ENCODE data around the gene RGS5. TPM values are rescaled to one million over a fixed set of nuclear protein-coding genes. Genes with fewer than 3 reads are reported as not detected.

RGS5 gene
- total RNA-seq, 4 donors from 2014 or later: 37.1 to 197 (median 120) TPM

DNA sequence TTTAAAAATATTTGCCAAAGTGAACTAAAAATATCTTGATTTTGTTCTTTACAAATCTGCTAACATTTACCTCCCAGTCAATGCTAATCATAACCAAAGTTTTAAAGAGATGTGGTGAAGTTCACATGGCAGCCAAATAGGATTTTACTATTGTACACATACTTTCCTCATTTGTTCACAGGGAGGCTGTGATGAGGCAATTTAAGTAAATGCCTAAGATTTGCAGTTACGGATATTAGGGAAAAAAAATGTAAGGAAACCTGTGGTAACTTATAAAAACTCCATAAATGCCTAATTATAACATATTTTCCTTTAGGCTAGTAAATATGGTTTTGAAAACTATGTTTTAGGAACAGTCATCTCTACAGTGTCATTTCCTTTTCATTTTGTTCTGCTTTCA, 32.4 kb downstream of the RGS5 start:
- no peak for DNase-seq
- Histone ChIP-seq H3K27ac (no peak overlapping the region), H3K4me1 (no peaks in the 10 kb centered on the region), H3K9me3 (no peaks in the 10 kb centered on the region), H3K4me3 (no peak overlapping the region), H3K27me3 (no peaks in the 10 kb centered on the region), H3K36me3 (no peaks in the 10 kb centered on the region)
- TF ChIP-seq POLR2A (IDR thresholded peaks at IDR 0.05): no peak
- TF ChIP-seq, protein P1, sequence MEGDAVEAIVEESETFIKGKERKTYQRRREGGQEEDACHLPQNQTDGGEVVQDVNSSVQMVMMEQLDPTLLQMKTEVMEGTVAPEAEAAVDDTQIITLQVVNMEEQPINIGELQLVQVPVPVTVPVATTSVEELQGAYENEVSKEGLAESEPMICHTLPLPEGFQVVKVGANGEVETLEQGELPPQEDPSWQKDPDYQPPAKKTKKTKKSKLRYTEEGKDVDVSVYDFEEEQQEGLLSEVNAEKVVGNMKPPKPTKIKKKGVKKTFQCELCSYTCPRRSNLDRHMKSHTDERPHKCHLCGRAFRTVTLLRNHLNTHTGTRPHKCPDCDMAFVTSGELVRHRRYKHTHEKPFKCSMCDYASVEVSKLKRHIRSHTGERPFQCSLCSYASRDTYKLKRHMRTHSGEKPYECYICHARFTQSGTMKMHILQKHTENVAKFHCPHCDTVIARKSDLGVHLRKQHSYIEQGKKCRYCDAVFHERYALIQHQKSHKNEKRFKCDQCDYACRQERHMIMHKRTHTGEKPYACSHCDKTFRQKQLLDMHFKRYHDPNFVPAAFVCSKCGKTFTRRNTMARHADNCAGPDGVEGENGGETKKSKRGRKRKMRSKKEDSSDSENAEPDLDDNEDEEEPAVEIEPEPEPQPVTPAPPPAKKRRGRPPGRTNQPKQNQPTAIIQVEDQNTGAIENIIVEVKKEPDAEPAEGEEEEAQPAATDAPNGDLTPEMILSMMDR (IDR thresholded peaks at IDR 0.05): no peak
- intact Hi-C loops (cut with DNase I; ENCODE audit: low total_unique reads): no loop called here

DNA sequence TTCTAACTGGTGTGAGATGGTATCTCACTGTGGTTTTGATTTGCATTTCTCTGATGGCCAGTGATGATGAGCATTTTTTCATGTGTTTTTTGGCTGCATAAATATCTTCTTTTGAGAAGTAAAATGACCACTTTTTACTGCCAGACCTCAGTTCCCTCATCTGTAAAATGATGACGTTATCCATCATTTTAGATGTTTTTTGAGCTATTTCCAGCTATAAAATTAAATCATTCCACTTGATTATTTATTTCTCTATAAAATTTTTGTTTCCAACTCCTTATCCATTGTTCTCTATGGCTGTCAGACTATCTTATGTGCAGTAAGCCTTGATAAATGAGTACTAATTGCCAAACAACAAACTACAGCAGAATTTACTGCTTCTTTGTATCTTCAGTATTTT, 33.2 kb downstream of the RGS5 start:
- TF ChIP-seq, protein P1 (IDR thresholded peaks at IDR 0.05): no peak
- no peak for TF ChIP-seq POLR2A (IDR thresholded peaks at IDR 0.05)
- Histone ChIP-seq H3K4me1 (peaks cover 0 to 2% of the 10 kb centered on the region in 2 donors), H3K4me3 (no peak overlapping the region), H3K36me3 (no peaks in the 10 kb centered on the region), H3K9me3 (no peaks in the 10 kb centered on the region), H3K27me3 (no peaks in the 10 kb centered on the region), H3K27ac (no peak overlapping the region)
- no peak for DNase-seq
- intact Hi-C loops (cut with DNase I; ENCODE audit: low total_unique reads): no loop called here

DNA sequence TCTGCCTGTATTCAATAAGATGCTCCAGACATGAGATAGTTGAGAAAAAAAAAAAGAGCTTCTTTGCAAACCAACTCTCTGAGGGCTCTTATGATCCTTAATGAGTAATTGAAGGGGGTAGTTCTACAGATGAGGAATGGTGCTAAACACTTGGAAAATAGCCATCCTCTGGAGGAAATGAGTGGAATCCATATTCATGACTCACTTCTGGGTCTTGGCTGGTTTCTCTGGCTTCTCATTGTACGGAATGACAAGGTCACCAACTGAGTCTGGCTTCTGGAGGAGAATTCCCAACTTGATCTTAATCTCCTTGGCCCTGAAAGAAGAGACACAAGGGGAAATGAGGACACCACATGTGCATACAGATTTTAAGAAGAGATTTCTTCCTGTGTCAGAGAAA, 34.7 kb downstream of the RGS5 start:
- Histone ChIP-seq H3K36me3 (no peaks in the 10 kb centered on the region), H3K4me3 (no peak overlapping the region), H3K27me3 (no peaks in the 10 kb centered on the region), H3K9me3 (no peaks in the 10 kb centered on the region), H3K27ac (peak overlapping the region in 1 of 2 donors; percentile 45), H3K4me1 (peaks cover 0 to 10% of the 10 kb centered on the region in 2 donors)
- TF ChIP-seq, protein P1 (IDR thresholded peaks at IDR 0.05): no peak
- no peak for TF ChIP-seq POLR2A (IDR thresholded peaks at IDR 0.05)
- intact Hi-C loops (cut with DNase I; ENCODE audit: low total_unique reads): no loop called here
- no peak for DNase-seq

DNA sequence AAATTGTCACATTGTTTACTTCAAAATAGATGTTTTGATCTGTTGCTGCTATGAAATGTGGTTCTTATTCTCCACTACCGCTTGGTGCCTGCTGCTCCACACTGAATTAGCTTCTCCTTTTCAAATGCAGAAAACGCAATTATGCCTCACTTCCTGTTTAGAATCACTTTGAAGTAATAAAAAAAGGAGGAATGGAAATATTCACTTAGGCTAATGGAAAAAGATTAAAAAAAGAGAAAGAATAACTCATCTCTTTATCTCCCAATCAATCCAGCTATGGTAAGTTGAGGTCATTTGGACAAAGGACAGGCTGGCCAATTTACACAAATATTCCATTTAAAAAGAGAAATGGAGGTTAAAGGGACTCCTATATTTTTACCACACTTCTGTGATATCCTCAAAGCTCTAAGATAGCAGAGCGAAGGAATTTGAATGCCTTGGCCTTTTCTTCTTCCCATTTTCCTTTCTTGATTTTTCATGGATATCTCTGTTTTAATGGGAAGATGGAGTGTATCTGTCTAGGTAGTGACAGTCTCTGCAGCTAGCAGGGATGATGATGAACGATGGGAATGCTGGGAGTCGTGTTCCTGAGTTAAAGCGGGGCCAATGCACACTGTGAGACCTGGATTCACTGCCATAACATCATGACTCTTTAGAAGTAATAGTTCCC, 35.7 kb downstream of the RGS5 start:
- no peak for TF ChIP-seq POLR2A (IDR thresholded peaks at IDR 0.05)
- TF ChIP-seq, protein P1 (IDR thresholded peaks at IDR 0.05): no peak
- peak overlapping the region; percentile 7 to 45 for H3K27ac ChIP-seq
- intact Hi-C loops (cut with DNase I; ENCODE audit: low total_unique reads): no loop called here

DNA sequence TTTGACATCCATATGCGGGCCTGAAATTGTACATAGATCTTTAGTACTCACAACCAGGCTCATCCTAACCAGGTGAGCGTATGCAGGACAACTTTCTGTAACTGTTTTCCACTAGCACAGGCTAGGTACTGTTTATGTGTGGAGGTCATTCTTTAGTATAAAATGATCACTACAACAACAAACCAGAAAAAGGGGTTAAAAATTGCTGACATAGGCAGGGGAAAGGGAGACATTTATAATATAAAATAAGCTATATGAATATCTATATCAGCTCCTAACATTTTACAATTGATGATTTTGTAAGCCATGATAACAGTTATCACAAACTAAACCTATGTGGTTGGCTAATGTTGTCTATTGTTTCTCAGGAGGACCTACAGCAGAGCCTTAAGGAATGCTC, 37.6 kb downstream of the RGS5 start:
- H3K36me3 ChIP-seq: no peaks in the 10 kb centered on the region
- H3K4me1 ChIP-seq: peaks cover 0 to 10% of the 10 kb centered on the region in 2 donors
- H3K27me3 ChIP-seq: no peaks in the 10 kb centered on the region
- H3K9me3 ChIP-seq: no peaks in the 10 kb centered on the region
- no peak overlapping the region for H3K4me3 ChIP-seq
- TF ChIP-seq, protein P1 (IDR thresholded peaks at IDR 0.05): no peak
- TF ChIP-seq POLR2A (IDR thresholded peaks at IDR 0.05): no peak
- H3K27ac ChIP-seq: no peak overlapping the region
- intact Hi-C loops (cut with DNase I; ENCODE audit: low total_unique reads): no loop called here
- no peak for DNase-seq

More for the DNA sequence above, 35.7 kb downstream of the RGS5 start:
- no peaks in the 10 kb centered on the region for H3K36me3 ChIP-seq
- H3K27me3 ChIP-seq: no peaks in the 10 kb centered on the region
- no peak for DNase-seq
- peaks cover 0 to 10% of the 10 kb centered on the region in 2 donors for H3K4me1 ChIP-seq
- H3K4me3 ChIP-seq: no peak overlapping the region
- H3K9me3 ChIP-seq: no peaks in the 10 kb centered on the region
